Stimulated activated naive CD4-positive, alpha-beta T cell treated with Interleukin-2 at 50 U/mL for 16 hours (primary cell): ENCODE data around the gene TTC33.
A peak's percentile ranks its signal among the peaks of the same experiment; 100 is the strongest.
"Not testable (repeated sequence)": the region's sequence is repeated elsewhere in the genome, so short reads cannot be mapped to it uniquely, and the experiment has no call there.

Experiments
- DNase-seq: peaks from one replicate; lab custom pipeline; 2025; lab: John Stamatoyannopoulos, UW

TTC33 gene

DNA sequence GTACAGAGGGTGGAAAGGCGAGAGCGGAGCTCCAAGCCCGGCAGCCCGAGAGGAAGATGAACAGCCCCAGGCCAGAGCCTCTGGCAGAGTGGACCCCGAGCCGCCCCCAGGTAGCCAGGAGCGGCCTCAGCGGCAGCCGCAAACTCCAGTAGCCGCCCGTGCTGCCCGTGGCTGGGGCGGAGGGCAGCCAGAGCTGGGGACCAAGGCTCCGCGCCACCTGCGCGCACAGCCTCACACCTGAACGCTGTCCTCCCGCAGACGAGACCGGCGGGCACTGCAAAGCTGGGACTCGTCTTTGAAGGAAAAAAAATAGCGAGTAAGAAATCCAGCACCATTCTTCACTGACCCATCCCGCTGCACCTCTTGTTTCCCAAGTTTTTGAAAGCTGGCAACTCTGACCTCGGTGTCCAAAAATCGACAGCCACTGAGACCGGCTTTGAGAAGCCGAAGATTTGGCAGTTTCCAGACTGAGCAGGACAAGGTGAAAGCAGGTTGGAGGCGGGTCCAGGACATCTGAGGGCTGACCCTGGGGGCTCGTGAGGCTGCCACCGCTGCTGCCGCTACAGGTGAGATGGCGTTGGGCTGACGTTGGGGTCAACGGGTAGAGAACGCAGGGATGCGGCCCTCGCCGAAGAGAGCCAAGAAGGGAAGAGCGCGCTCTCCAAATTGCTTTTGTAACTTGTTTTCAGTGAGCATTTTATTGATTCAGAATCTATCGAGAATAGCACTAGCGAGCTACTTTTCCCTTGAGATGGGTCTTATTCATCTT, 75.7 kb downstream of the TTC33 start, which contains the start of gene PTGER4:
Gene PTGER4 (plus strand): TSS at position 3 of the 769 bp plus-strand sequence. CDS start 1,079 bp downstream, outside the sequence.
- peak; percentile 30 for DNase-seq

GRCh38 chr5:40679148-40679912, 76.4 kb downstream of the TTC33 start:
- DNase-seq, result peak; percentile 94

DNA sequence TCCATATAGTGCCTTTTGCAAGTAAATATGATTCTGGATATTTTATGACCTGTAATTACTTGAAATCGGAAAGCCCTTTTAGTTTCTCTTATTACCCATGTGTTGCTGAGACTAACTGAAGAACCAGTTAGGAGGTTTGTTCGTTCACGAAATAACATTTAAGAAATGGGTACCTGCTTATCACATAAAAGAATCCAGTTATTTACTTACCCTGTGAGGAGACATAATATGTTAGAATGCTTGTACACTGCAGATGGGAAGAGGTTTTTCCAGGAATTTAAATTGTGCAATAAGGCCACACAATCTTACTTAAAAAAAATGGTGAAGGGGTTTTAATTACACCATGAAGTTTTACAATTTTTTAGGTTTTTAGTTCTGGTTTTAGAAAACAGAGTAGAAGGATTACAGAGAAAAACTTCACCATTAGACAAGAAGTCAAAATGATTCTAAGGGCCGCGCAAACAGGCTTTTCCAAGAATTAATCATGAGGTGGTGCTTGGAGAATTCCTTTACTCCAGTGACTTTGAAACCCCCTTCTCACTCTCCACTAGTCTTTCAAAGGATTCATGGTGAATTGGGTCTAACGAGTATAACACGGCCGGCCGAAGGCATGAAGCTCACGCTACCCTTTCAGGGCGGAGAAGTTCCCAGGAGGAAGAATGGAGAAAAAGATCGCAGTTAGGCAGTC, 77.2 kb downstream of the TTC33 start:
- DNase-seq, result no peak

DNA sequence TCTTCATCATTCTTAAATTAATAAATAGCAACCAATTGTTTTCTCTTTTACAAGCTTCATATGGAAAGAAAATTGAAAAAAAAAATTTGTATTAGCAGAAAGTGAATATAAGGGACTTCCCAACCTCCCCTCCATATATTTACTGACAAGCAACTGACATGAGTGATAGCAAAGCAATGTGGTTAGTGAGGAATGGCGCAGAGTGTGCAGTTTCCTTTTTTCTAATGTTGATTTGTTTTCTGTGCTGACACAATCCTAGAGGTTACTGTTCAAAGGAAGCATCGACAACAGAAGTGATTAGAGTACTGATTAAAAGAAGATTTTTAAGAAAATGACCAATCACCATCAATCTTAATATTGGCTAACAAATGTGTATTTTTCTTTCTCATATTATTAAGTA, 77.7 kb downstream of the TTC33 start:
- DNase-seq, result no peak

DNA sequence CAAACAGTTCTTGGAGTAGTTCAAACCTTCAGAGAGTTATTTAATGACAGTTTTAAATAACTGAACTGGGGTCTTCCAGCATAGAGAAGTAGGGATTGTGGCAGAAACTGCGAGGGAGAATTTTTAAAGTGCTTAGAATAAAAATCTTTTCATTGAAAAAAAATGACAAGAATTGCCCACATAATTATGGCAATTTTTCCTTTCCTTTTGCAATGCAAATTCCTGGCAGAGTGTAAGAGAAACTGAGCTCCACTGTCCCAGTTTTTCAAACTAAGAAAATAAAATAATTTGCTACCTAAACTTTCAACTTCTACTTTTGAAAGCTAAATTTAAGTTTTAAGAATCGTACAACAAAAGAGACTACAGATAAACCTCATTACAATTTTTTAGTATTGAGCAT, 78.3 kb downstream of the TTC33 start:
- no peak for DNase-seq

- DNase-seq, result no peak
These were observed 79.0 kb downstream of the TTC33 start for GRCh38 chr5:40676613-40677343.

DNA sequence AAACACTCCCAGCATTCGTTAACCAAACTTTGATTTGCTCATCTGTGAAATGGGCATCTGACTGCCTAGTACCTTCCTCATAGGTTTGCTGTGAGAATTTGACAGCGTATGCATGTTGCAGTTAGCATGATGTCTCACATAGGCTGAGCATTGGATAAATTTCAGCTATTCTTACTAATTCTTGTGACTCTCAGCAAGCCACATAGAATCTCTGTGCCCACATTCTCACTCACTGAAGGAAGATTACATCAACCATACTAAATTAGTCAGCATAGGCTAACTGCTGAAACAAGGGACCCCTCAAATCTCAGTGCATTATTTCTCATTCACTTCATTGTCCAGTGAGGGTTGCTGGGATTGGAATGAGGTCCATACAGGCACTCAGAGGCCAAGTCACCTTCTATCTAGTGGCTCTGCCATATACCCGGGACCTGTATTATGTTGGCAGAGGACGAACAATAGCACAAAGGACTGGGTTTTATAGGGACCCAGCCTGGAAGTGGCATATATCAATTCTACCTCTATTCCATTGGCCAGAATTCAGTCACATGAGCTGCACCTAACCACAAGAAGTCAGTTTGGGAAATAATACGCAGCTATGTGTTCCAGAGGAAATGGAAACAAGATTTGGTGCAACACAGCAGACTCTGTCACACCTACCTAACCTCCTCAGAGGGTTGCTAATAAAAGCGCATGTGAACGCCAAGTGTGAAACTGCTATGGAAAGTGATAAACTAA, 80.2 kb downstream of the TTC33 start:
- DNase-seq, result peak; percentile 18

DNA sequence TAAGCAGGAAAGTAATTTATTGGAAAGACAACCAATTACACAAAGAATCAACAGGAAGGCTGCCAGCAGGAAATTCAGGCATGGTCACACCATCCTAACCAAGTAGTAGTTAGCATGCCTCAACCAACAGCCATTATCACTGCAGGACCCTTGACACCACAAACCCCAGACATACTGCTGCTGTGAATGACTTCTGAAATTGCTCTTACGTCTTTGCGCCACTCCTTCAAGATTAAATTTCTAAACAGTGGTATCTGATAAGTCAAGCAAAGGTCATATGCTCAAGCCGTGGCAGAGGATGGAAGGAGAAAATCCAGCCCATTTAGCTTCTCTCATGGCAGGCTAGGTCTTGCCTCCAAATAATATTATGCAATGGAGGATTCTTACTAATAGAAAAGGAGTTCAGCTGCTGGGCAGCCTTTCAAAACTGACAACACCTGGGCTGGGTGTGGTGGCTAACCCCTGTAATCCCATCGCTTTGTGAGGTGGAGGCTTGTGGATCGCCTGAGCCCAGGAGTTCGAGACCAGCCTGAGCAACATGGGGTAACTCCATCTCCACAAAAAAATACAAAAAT, 81.0 kb downstream of the TTC33 start:
- DNase-seq, result no peak

DNA sequence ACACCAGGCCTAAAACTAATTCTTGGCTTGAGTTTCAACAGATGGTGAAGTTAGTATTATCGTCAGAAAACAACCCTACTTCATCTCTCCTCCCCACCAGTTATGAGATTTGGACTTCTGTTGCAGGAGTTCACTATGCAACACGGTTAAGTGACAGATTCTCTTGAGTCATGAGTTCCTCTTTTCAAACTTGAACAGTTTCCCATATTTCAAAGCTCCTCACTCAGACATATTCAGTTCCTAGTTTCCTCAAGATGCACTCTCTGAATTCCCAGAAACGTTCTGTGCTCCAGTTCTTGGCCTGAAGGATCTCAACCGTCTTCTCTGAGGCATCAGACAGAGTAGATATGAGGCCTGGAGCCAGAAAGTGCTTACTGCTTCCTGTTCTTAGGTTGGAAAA, 83.3 kb downstream of the TTC33 start:
- DNase-seq, result no peak

GRCh38 chr5:40669606-40670390, 86.0 kb downstream of the TTC33 start:
- no peak for DNase-seq

DNA sequence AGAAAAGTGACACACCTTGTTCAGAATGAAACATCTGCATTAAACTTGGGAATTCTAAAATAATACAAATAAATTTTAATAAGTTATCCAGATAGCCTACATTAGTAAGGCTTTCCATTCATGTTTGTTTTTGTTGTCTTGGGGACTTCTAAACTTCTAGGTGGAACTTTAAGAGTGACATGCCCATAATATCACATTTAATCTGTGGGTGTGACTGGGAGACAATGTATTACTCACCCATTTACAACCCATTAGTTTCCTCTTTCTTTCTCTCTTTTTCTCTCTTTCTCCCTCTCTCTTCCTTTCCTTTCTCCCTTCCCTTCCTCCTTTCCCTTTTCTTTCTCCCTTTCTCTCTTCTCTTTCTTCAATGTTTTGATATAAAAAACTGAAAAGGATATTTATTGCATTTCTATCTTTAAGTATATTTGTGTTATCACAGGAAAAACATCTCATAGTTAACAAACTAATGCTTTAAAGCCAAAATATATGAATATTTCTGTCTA, 88.5 kb downstream of the TTC33 start:
- no peak for DNase-seq

- no peak for DNase-seq
These were observed 89.1 kb downstream of the TTC33 start for GRCh38 chr5:40666657-40667056.

GRCh38 chr5:40665635-40666298, 90.0 kb downstream of the TTC33 start:
- no peak for DNase-seq

- DNase-seq, result no peak
These were observed 95.0 kb downstream of the TTC33 start for GRCh38 chr5:40660751-40661150.

GRCh38 chr5:40656766-40657165, 99.0 kb downstream of the TTC33 start:
- DNase-seq, result no peak

DNA sequence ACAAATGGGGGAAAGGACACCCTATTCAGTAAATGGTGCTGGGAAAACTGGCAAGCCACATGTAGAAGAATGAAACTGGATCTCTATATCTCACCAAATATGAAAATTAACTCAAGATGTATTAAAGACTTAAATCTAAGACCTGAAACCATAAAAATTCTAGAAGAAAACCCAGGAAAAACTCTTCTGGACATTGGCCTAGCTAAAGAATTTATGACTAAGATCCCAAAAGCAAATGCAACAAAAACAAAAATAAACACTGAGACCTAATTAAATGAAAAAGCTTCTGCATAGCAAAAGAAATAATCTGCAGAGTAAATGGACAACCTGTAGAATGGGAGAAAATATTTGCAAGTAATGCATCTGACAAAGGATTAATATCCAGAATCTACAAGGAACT, 99.7 kb downstream of the TTC33 start:
- not testable (repeated sequence) for DNase-seq

- DNase-seq, result no peak
These were observed 100.6 kb downstream of the TTC33 start for GRCh38 chr5:40655138-40655537.

- no peak for DNase-seq
These were observed 101.3 kb downstream of the TTC33 start for GRCh38 chr5:40654377-40654991.
